CD4-positive, CD25-positive, alpha-beta regulatory T cell (primary cell): ENCODE data around the gene STOX2. TPM values are rescaled to one million over a fixed set of nuclear protein-coding genes. Genes with fewer than 3 reads are reported as not detected.

ENCODE experiments used
- ATAC-seq, 2 donors: fragments of 150-1000 bp; cut with Tn5 transposase; one replicate each; pipeline ENCODE4 v1.10.0; 2021; ENCODE audit warnings: low read depth in 2 of 2, moderate number of reproducible peaks in 2 of 2, moderate library complexity in 1 of 2
- DNase-seq, 3 donors: peaks; one replicate each; pipeline versions ENCODE4 v3.0.0 to v3.0.0-alpha.2; 2012 to 2022; ENCODE audit warnings: mixed read lengths in 1 of 3
- H3K27ac ChIP-seq: one replicate; pipeline ENCODE4 v1.7.0; 2013; ENCODE audit warnings: mild to moderate bottlenecking, low read length; ENCODE audit not compliant: insufficient read depth, poor library complexity, severe bottlenecking
- H3K27me3 ChIP-seq: one replicate; pipeline ENCODE4 v1.7.0; 2013; ENCODE audit warnings: low read length; ENCODE audit not compliant: control insufficient read depth, insufficient read depth
- H3K36me3 ChIP-seq: one replicate; pipeline ENCODE4 v1.7.0; 2013; ENCODE audit warnings: mild to moderate bottlenecking, low read length, moderate library complexity; ENCODE audit not compliant: control insufficient read depth, insufficient read depth
- H3K4me1 ChIP-seq: 2 replicates; pipeline ENCODE4 v1.7.0; 2013; ENCODE audit warnings: mild to moderate bottlenecking, low read length; ENCODE audit not compliant: insufficient read depth, control insufficient read depth, poor library complexity, severe bottlenecking
- H3K4me3 ChIP-seq: one replicate; pipeline ENCODE4 v1.7.0; 2013; ENCODE audit warnings: low read depth, mild to moderate bottlenecking, low read length, moderate library complexity
- H3K9me3 ChIP-seq, 2 experiments: 1 replicate in 1 of 2; 2 replicates in 1 of 2; pipeline ENCODE4 v1.7.0; 2013; ENCODE audit warnings: low read length in 2 of 2, mild to moderate bottlenecking in 1 of 2, moderate library complexity in 1 of 2; ENCODE audit not compliant: control insufficient read depth in 2 of 2
- H3K27ac Mint-ChIP-seq, 3 donors: one replicate each; pipeline ENCODE4 v1.8.0; 2020 to 2022; ENCODE audit warnings: mild to moderate bottlenecking in 3 of 3, mixed read lengths in 3 of 3, moderate library complexity in 2 of 3
- H3K27me3 Mint-ChIP-seq: one replicate; pipeline ENCODE4 v1.8.0; 2022; ENCODE audit warnings: mild to moderate bottlenecking, mixed read lengths
- H3K36me3 Mint-ChIP-seq: one replicate; pipeline ENCODE4 v1.8.0; 2020; ENCODE audit warnings: mixed read lengths
- H3K4me1 Mint-ChIP-seq, 4 donors: one replicate each; pipeline ENCODE4 v1.8.0; 2020 to 2022; ENCODE audit warnings: mixed read lengths in 4 of 4, mild to moderate bottlenecking in 1 of 4
- H3K4me3 Mint-ChIP-seq, 4 donors: one replicate each; pipeline ENCODE4 v1.8.0; 2020 to 2022; ENCODE audit warnings: mild to moderate bottlenecking in 4 of 4, mixed read lengths in 4 of 4, moderate library complexity in 3 of 4
- H3K9me3 Mint-ChIP-seq, 7 donors: one replicate each; pipeline ENCODE4 v1.8.0; 2020 to 2022; ENCODE audit warnings: mixed read lengths in 7 of 7, mild to moderate bottlenecking in 3 of 7, moderate library complexity in 2 of 7
- polyA plus RNA-seq, 4 donors: library from polyadenylated mRNA; unstranded; fragments of 300-500 nt; fragmentation: Illumina TruSeq; gene quantifications; one replicate each; pipeline ENCODE4 v1.2.3, GENCODE V29; 2021
- total RNA-seq: library from RNA; stranded (reverse); gene quantifications from one replicate; pipeline ENCODE4 v1.2.3, GENCODE V29; 2022

Gene STOX2
- total and polyA plus RNA-seq, 5 donors from 2014 or later = not detected

DNA sequence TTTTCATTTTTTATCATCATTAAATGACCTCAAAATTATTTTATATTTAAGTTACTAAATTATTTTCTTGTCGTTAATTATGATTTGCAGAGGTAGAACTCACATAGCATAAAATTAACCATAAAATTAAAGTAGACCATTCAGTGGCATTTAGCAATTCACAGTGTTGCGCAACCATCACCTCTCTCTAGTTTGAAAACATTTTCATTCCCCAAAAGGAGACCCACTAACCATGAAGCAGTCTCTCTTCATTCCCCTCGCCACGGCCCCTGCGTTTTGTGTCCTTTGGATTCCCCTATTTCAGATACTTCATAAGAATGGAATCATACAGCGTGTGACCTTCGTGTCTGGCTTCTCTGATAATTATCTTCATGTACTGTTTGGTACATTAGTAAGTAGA, 157.7 kb downstream of the STOX2 start:
- H3K27me3 Mint-ChIP-seq = no peaks in the 10 kb centered on the region
- no peaks in the 10 kb centered on the region for H3K4me1 Mint-ChIP-seq
- H3K9me3 ChIP-seq = no peaks in the 10 kb centered on the region
- H3K4me1 ChIP-seq = no peaks in the 10 kb centered on the region
- DNase-seq = no peak
- H3K4me3 Mint-ChIP-seq = no peak overlapping the region
- ATAC-seq = no peak
- no peaks in the 10 kb centered on the region for H3K36me3 Mint-ChIP-seq
- no peaks in the 10 kb centered on the region for H3K36me3 ChIP-seq
- H3K27ac ChIP-seq = no peak overlapping the region
- H3K9me3 Mint-ChIP-seq = peaks cover 0 to 1% (median 0%) of the 10 kb centered on the region in 7 donors
- no peak overlapping the region for H3K4me3 ChIP-seq
- no peak overlapping the region for H3K27ac Mint-ChIP-seq
- H3K27me3 ChIP-seq = no peaks in the 10 kb centered on the region

DNA sequence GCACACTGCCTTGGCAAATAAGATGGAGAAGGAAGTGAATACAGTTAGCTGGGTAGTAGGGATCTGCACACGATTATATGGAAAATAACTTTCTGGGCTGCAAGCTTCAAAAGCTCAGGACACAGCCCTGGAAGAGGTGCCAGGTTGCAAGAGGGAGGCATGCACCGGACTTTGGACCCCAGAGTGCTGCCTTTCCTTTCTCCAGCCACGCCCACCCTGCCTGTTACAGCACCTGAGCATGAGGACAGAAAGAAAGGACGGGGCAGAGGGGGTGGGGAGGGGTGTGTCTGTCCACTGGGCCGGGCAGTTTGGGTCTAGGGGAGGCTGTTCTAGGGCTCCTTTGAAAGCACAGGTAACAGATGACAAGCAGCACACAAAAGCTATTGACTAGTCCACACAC, 159.8 kb downstream of the STOX2 start:
- H3K4me1 Mint-ChIP-seq = no peaks in the 10 kb centered on the region
- no peak overlapping the region for H3K4me3 Mint-ChIP-seq
- Histone ChIP-seq H3K27me3 (no peaks in the 10 kb centered on the region), H3K4me1 (no peaks in the 10 kb centered on the region), H3K9me3 (no peaks in the 10 kb centered on the region), H3K36me3 (no peaks in the 10 kb centered on the region), H3K27ac (no peak overlapping the region), H3K4me3 (no peak overlapping the region)
- ATAC-seq = no peak
- H3K36me3 Mint-ChIP-seq = no peaks in the 10 kb centered on the region
- H3K27me3 Mint-ChIP-seq = no peaks in the 10 kb centered on the region
- H3K9me3 Mint-ChIP-seq = no peaks in the 10 kb centered on the region
- no peak for DNase-seq
- no peak overlapping the region for H3K27ac Mint-ChIP-seq

DNA sequence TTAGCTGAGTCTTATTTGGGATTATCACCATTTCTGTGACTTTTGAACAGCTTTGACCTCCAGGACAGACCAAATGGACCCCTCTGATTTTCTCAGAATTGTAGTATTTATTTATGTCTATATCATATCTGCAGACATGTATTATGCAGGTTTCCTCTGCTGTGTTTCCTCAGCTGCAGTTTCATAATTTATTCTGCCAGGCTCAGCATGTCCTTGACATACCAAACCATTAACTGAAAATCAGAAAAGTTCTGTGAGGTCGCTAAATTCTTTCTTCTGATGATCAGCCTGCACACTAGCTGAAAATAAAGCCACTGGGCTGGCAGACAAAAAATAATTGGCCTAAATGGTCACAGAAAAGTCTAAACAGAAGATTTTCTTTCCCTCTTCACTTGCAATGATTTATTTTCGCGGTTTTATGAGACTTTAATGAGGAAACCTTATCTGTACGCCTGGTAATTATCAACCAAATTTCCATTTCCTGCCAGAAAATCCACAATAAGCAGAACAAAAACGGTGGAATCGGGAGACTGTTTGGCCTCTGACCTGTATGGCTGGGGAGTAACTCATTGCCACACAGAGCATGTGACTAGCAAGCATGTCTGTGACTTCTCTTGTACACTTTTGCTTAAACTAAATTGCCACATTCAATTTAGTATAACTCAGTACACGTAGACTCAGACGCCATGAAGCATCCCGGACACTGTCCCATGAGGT, 161.6 kb downstream of the STOX2 start:
- Mint-ChIP-seq H3K4me3 (no peak overlapping the region), H3K4me1 (no peaks in the 10 kb centered on the region), H3K27me3 (no peaks in the 10 kb centered on the region), H3K27ac (no peak overlapping the region), H3K9me3 (peaks cover 0 to 3% (median under 1%) of the 10 kb centered on the region in 7 donors), H3K36me3 (no peaks in the 10 kb centered on the region)
- Histone ChIP-seq H3K4me3 (no peak overlapping the region), H3K27ac (no peak overlapping the region), H3K9me3 (peaks cover under 1 to 1% of the 10 kb centered on the region in 2 experiments), H3K27me3 (no peaks in the 10 kb centered on the region), H3K4me1 (no peaks in the 10 kb centered on the region), H3K36me3 (no peaks in the 10 kb centered on the region)
- no peak for DNase-seq
- no peak for ATAC-seq

DNA sequence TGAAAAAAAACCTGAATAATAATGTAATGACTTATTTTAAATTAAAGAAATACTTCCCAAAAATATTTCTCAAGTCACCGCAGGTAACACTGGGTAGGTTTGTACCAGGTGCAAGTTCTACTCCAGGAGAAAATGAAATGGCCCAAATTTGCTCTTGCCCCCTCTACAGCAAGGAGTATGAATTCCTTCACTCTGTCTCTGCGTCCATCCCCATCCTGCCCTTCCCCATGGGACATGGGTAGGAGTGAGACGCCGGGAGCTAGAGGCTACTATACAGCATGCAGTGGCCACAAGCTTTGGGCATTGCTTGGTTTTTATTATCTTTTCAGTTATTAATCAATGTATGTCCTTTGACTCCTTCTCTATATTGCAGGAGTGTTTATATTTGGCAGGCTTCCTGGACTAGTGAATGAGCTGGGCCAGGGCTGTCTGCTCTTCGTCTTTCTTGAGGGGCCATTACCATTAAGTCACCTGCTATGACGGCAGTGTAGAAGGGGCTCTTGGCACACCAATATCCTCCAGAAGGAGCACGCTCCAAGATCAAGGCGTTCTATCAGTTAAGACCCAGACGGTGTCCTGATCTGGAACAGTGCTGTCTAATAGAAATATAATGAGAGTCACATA, 162.9 kb downstream of the STOX2 start:
- no peaks in the 10 kb centered on the region for H3K36me3 Mint-ChIP-seq
- H3K9me3 Mint-ChIP-seq = peaks cover 0 to 14% (median 1%) of the 10 kb centered on the region in 7 donors
- no peaks in the 10 kb centered on the region for H3K27me3 ChIP-seq
- peaks cover 3% of the 10 kb centered on the region for H3K27me3 Mint-ChIP-seq
- no peak for ATAC-seq
- no peaks in the 10 kb centered on the region for H3K36me3 ChIP-seq
- H3K4me1 ChIP-seq = no peaks in the 10 kb centered on the region
- DNase-seq = no peak
- no peaks in the 10 kb centered on the region for H3K4me1 Mint-ChIP-seq
- no peak overlapping the region for H3K4me3 Mint-ChIP-seq
- no peak overlapping the region for H3K4me3 ChIP-seq
- no peak overlapping the region for H3K27ac Mint-ChIP-seq
- peaks cover 3 to 13% of the 10 kb centered on the region in 2 experiments for H3K9me3 ChIP-seq
- H3K27ac ChIP-seq = no peak overlapping the region

Other genes with a start within 250 kb of the STOX2 start
- gene RWDD4, start 246.1 kb upstream of the STOX2 start, total RNA-seq = 9.9 TPM
- 10 to 100 TPM; 15.6 to 26.6 (median 19.7) TPM for gene RWDD4, start 246.1 kb upstream of the STOX2 start, polyA plus RNA-seq
- gene TRAPPC11, start 246.0 kb upstream of the STOX2 start, total RNA-seq = 33.4 TPM
- 10 to 100 TPM; 18.4 to 22.8 (median 21.4) TPM for gene TRAPPC11, start 246.0 kb upstream of the STOX2 start, polyA plus RNA-seq